Right cardiac atrium (tissue), 5 donors: Measurements from ENCODE around the gene TPD52L1. TPM values are rescaled to one million over a fixed set of nuclear protein-coding genes. Genes with fewer than 3 reads are reported as not detected.

ENCODE experiments used
- ATAC-seq, 2 donors: fragments of 200-7000 bp; cut with Tn5 transposase; one replicate each; pipeline versions ENCODE4 v1.8.0 to v1.9.1; 2020; ENCODE audit warnings: moderate library complexity in 2 of 2, mild to moderate bottlenecking in 1 of 2
- DNase-seq, 3 donors: peaks; one replicate each; pipeline ENCODE4 v3.0.0-alpha.2; 2020
- H3K27ac ChIP-seq: one replicate; pipeline ENCODE4 v1.5.1; 2013; ENCODE audit warnings: mild to moderate bottlenecking, low read length, control low read depth, moderate library complexity
- H3K27me3 ChIP-seq: one replicate; pipeline ENCODE4 v1.6.1; 2013; ENCODE audit not compliant: control insufficient read depth, insufficient read depth
- H3K4me1 ChIP-seq: one replicate; pipeline ENCODE4 v1.6.1; 2013; ENCODE audit warnings: low read length; ENCODE audit not compliant: control insufficient read depth, insufficient read depth
- H3K4me3 ChIP-seq: one replicate; pipeline ENCODE4 v1.5.1; 2013; ENCODE audit warnings: low read length, control low read depth
- H3K9me3 ChIP-seq: one replicate; pipeline ENCODE4 v1.6.1; 2013; ENCODE audit warnings: low read length; ENCODE audit not compliant: control insufficient read depth
- WGBS: extraction: QIAGEN DNeasy Blood & Tissue Kit; methylation state at CpG from one replicate; pipeline ENCODE4 v1.1.7; 2013; 5-methylcytosine and 5-hydroxymethylcytosine counted together
- intact Hi-C, 4 donors: fragments of 100-400 bp; cut with DNase I; formaldehyde crosslinking; loops; one replicate each; pipeline versions ENCODE4 v1.11.0 to v1.14.0; 2022 to 2023
- polyA plus RNA-seq: library from polyadenylated mRNA; stranded (reverse); fragments of 200-250 nt; gene quantifications from one replicate; pipeline ENCODE4 v1.2.3, GENCODE V29; 2013
- total RNA-seq, 4 donors: library from RNA; stranded (reverse); fragmentation: NEBNext Ultra II Directional; extraction: Animal tissue kit (Norgen Biotek cat#: 25700); gene quantifications; one replicate each; pipeline ENCODE4 v1.2.1, GENCODE V29; 2021
- donor health status: healthy with polysubstance abuse.
- donor health status: DM: no; HTN: yes; CAD: no.
- donor health status: DM: no; HTN: no; CAD: no.
- donor health status: DM: no; HTN: yes; CAD: no; lungs with severe emphysema.
- donor health status: DM: yes; HTN: yes; CAD: no.

The TPD52L1 gene
- total and polyA plus RNA-seq, 5 donors = 14.9 to 36.1 (median 21.4) TPM

DNA sequence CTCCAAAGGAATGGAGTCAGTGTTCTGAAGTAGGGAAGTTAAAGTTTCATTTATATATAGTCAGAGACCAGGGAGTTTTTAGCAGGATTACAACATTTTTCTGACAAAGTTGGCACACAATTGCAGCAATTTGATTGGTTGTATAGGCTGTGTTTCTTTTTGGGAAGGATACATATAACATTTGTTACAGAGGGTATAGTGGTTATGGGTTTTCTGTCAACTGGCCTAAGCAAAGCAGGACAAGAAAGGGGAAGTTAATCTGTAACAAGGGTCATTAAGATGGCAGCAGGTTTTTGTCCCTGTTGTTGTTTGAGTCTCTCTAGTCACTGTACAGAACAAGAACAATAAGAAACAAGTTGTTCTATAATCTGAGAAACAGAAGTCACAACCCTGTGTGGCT, 41.4 kb downstream of the TPD52L1 start:
- DNase-seq = no peak
- intact Hi-C loops = no loop called here

GRCh38 chr6:125195526-125195925, 42.0 kb downstream of the TPD52L1 start:
- intact Hi-C loops = no loop called here
- no peak overlapping the region for H3K27ac ChIP-seq
- WGBS = 95% methylated on average over 3 of the region's 3 CpGs
- no peak for DNase-seq
- ATAC-seq = no peak
- H3K4me1 ChIP-seq = peaks cover 6% of the 10 kb centered on the region
- no peaks in the 10 kb centered on the region for H3K27me3 ChIP-seq
- H3K9me3 ChIP-seq = no peaks in the 10 kb centered on the region
- H3K4me3 ChIP-seq = no peak overlapping the region

More for the DNA sequence above, 41.4 kb downstream of the TPD52L1 start:
- Histone ChIP-seq H3K4me3 (no peak overlapping the region), H3K9me3 (no peaks in the 10 kb centered on the region), H3K27me3 (no peaks in the 10 kb centered on the region), H3K4me1 (peaks cover 6% of the 10 kb centered on the region), H3K27ac (no peak overlapping the region)
- no peak for ATAC-seq

DNA sequence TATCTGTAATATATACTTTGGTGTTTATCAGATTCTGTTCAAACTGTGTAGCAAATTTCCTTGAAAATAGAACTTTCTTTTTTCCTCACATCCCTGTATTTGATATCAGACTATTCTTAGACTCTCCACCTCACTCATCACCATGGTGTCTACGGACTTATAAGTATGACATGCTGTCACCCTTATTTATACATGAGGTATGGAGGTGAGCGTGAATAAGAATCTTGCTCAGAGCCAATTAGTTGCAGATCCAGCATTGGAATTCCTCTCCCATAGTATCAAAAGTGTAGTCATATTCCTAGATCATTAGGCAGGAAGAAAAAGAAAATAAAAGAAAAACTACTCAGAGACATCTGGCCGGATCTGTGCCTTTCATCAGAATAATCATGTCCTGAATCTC, 43.0 kb downstream of the TPD52L1 start:
- no peak overlapping the region for H3K4me3 ChIP-seq
- peaks cover 6% of the 10 kb centered on the region for H3K4me1 ChIP-seq
- ATAC-seq = no peak
- no peak for DNase-seq
- H3K27ac ChIP-seq = peak overlapping the region; percentile 24
- 68% methylated on average over 3 of the region's 3 CpGs for WGBS
- no peaks in the 10 kb centered on the region for H3K27me3 ChIP-seq
- no peaks in the 10 kb centered on the region for H3K9me3 ChIP-seq
- intact Hi-C loops = no loop called here

DNA sequence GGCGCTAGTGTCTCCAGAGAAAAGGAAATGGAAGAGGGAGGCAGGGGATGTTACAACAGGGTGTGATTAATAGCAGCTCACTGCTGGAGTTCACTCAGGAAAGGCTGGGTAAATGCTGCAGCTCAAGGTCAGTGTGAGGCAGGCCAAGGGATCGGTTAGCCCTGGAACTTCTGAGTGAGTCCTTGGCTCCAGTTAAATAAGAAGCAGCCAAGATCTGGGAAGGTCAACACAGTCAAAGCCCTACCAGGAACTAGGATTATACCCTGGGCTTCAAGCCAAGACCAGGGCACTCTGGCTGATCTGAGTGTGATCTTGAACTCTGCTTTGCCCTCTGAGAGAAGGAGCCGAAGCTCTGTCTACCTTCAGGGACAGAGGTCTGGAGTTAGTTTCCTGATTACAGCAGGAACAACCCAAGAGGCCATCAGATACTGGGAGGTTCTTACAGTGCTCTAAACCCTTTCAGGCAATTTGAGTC, 44.3 kb downstream of the TPD52L1 start:
- Histone ChIP-seq H3K27me3 (no peaks in the 10 kb centered on the region), H3K27ac (peak overlapping the region; percentile 87), H3K4me1 (peaks cover 8% of the 10 kb centered on the region), H3K9me3 (no peaks in the 10 kb centered on the region), H3K4me3 (no peak overlapping the region)
- WGBS = 25% methylated on average over 3 of the region's 3 CpGs
- peak; percentile 69 to 84 (median 78) for DNase-seq
- peak; percentile 97 for ATAC-seq
- intact Hi-C loops = no loop called here

DNA sequence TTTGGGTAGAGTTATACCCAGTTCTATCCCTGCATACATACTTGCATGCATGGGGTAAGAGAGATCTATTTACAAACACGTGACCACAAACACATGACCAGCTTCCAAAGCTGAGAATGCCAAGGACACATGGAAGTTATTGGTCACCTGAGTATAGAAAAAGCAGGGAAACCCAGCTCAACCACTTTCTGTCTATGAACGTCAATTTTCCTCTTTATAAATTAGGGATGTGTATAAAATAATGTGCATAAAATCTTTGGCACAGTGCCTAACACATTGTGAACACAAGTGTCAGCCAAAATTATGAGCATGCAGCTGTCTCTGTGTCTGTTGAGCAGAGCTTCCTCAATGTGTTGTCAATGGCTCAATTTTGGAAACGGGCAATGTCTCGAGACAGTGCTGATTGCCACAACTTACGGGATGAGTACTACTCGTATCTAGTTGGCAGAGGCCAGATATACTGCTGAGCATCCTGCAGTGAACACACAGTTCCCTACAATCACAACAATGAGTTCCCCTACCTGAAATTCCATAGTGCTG, 44.9 kb downstream of the TPD52L1 start:
- WGBS = 63% methylated on average over 6 of the region's 6 CpGs
- DNase-seq (no peak), ATAC-seq (peak; percentile 7 to 11)
- Histone ChIP-seq H3K4me3 (no peak overlapping the region), H3K9me3 (no peaks in the 10 kb centered on the region), H3K4me1 (peaks cover 8% of the 10 kb centered on the region), H3K27ac (peak overlapping the region; percentile 78), H3K27me3 (no peaks in the 10 kb centered on the region)
- intact Hi-C loops = no loop called here

DNA sequence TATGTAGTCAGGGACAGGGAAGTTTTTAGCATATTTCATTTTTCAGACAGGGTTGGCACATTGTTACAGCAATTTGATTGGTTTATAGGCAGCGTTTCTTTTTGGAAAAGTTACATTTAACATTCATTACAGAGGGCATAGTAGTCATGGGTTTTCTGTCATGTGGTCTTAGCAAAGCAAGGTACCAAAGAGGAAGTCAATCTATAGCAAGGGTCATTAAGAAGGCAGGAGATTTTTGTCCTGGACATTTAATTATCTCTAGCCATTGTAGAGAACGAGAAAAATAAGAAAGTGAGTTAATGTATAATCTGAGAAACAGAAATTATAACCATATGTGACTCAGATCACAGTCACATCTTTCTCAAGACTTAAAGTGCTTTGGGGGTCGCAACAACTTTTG, 47.4 kb downstream of the TPD52L1 start:
- intact Hi-C loops = no loop called here
- Histone ChIP-seq H3K4me3 (no peak overlapping the region), H3K27ac (no peak overlapping the region), H3K4me1 (peaks cover 8% of the 10 kb centered on the region), H3K27me3 (no peaks in the 10 kb centered on the region), H3K9me3 (no peaks in the 10 kb centered on the region)
- DNase-seq (no peak), ATAC-seq (no peak)
- WGBS = 88% methylated on average over 3 of the region's 3 CpGs

DNA sequence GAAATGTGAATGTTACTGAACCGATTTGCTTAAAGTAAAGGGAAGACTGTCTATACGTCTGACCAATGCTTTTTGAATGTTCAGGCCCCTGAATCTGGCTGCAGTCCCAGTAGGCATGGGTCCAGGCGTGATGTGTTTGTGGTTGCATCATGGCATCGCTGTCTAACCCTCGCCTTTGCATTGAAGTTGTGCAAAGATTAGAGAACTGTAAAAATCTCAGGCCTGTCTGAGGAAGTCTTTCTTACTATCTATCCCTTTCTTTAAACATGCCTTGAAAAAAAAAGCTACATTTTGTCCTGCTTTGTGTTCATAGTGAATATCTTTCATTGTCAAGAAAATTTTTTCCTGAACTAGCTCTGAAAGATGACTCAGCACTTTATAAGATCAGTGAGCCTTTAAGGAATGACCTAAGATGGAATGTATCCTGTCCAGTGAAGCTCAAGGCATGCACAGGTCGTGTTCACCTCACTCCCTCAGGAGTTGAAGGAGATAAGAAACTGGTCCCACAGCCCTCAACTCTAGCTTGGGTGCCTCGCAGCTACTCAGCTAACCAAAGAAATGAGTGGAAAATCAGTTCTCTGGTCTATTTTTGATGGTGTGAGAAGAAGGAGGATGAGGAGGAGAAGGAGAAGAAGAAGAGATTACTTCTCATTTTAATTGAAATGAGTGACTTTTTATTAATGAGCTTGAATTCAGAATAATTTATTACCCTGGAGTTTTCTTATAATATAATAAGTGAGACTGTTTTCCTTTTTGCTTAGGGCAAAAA, 48.6 kb downstream of the TPD52L1 start:
- 34% methylated on average over 7 of the region's 7 CpGs for WGBS
- H3K4me3 ChIP-seq = no peak overlapping the region
- ATAC-seq (no peak), DNase-seq (peak; percentile 38 to 82 (median 81))
- intact Hi-C loops = no loop called here
- H3K27ac ChIP-seq = no peak overlapping the region
- H3K27me3 ChIP-seq = no peaks in the 10 kb centered on the region
- no peaks in the 10 kb centered on the region for H3K9me3 ChIP-seq
- H3K4me1 ChIP-seq = peaks cover 8% of the 10 kb centered on the region

DNA sequence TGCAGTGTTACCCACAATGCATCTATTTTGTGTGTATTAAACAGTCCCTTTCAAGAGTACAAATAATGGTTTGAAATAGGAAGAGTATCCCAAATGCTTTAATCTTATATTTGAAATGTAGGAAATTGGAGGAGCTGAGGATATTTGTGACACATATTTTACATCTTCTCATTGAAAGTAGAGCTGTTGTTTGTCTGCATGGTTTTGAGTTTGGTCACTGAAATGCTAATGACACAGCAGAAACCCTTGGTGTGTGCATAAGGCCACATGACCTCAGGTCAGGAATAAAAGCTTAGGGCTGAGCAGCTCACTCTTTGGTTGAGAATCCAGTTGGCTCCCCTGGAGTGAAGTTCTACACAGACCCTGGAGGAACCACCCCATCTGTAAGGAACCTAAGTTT, 49.8 kb downstream of the TPD52L1 start:
- Histone ChIP-seq H3K4me1 (peaks cover 5% of the 10 kb centered on the region), H3K27ac (no peak overlapping the region), H3K4me3 (no peak overlapping the region), H3K9me3 (no peaks in the 10 kb centered on the region), H3K27me3 (no peaks in the 10 kb centered on the region)
- ATAC-seq (no peak), DNase-seq (no peak)
- intact Hi-C loops = no loop called here

DNA sequence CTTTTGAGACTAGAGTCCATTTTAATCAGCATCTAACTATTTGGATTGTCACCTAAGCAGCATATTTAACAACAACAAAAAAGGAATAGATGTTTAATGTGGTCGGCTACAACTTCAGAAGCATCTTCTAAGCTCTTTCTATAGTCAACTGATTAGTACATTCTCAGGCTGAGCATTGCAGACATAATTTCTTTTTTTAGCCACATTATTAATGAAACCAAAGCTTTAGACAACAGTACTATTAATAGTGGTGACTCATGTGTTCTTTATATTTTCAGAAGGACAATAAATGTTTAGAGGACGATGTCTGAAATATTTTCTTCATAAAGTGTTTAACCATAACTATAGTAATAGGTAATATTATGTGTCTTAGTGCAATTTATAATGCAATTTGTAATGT, 52.4 kb downstream of the TPD52L1 start:
- peaks cover 2% of the 10 kb centered on the region for H3K4me1 ChIP-seq
- H3K9me3 ChIP-seq = no peaks in the 10 kb centered on the region
- H3K27ac ChIP-seq = no peak overlapping the region
- DNase-seq (no peak), ATAC-seq (no peak)
- no peak overlapping the region for H3K4me3 ChIP-seq
- H3K27me3 ChIP-seq = no peaks in the 10 kb centered on the region
- intact Hi-C loops = no loop called here
- WGBS = 61% methylated on average over 2 of the region's 2 CpGs

DNA sequence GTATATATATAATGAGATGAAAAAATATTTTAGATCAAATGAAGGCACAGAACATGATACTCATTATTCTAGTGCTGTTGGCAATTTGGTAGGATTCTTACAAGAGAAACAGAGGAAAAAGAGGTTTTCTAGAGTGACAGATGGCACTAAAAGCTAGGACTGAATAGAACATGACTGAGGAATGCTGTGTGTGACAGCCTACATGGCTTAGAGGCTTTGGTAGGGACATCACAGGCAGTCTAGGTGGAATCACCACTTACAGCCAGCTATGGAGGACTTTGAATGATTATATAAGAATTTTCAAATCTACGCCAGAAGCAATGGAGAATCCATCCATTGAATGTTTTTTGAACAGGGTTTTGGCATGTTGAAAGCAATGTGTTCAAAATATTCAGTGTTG, 52.8 kb downstream of the TPD52L1 start:
- ATAC-seq (no peak), DNase-seq (no peak)
- Histone ChIP-seq H3K9me3 (no peaks in the 10 kb centered on the region), H3K4me1 (peaks cover 2% of the 10 kb centered on the region), H3K4me3 (no peak overlapping the region), H3K27ac (no peak overlapping the region), H3K27me3 (no peaks in the 10 kb centered on the region)
- intact Hi-C loops = no loop called here
- 94% methylated on average over 1 of the region's 1 CpG for WGBS

DNA sequence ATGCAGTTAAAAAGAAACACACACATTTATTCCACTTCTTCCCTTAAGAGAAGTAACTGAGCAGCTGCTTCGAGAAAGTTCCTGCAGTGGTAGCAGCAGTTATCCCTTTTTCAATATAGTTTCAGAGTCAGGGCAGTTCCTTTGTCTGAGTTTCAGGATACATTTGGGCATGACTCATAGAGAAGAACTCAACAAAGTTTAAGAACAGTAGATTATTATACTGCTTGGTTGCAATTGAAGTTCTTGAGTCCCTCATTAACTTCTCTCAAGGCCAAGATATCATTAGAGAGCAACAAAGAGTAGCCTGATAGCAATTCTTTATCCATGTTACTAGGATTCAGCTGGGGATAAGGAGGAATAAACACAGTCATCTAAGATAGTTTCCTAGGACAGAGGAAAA, 54.4 kb downstream of the TPD52L1 start:
- H3K4me1 ChIP-seq = no peaks in the 10 kb centered on the region
- ATAC-seq (no peak), DNase-seq (no peak)
- no peak overlapping the region for H3K4me3 ChIP-seq
- H3K27me3 ChIP-seq = no peaks in the 10 kb centered on the region
- H3K27ac ChIP-seq = no peak overlapping the region
- H3K9me3 ChIP-seq = no peaks in the 10 kb centered on the region
- whole genome bisulfite sequencing = 79% methylated on average over 1 of the region's 1 CpG
- intact Hi-C loops = no loop called here
